DLD1 (cell line): Measurements from ENCODE around the gene EPHB2.
"Not testable (repeated sequence)": the region's sequence is repeated elsewhere in the genome, so short reads cannot be mapped to it uniquely, and the experiment has no call there.

Experiments used
- in situ Hi-C: cut with HindIII; loops from 2 replicates; pipeline ENCODE4 v1.10.0; 2017; ENCODE audit warnings: low sequenced_read_pairs

EPHB2 gene

DNA sequence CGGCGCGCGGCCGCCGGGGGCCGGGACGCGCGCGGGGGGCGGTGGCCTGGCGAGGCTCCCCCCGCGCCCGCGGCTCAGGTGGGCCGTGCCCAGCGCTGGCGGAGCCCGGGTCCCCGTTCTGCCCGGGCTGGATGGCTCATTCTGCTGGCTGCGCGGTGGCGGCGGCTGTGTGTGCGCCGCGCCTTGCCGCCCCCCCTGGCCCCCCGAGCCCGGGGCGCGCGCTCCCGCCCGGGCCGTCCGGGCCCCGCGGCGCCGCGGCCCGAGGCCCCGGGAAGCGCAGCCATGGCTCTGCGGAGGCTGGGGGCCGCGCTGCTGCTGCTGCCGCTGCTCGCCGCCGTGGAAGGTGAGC is at the start of gene EPHB2:
EPHB2 (plus strand) TSS at position 139 of the 349 bp plus-strand sequence; CDS start at position 283, 144 bp downstream.
- in situ Hi-C loops = loop anchor here (25.0 kb wide), 1 partner anchor 177 kb away; no protein-coding TSS in a partner anchor

DNA sequence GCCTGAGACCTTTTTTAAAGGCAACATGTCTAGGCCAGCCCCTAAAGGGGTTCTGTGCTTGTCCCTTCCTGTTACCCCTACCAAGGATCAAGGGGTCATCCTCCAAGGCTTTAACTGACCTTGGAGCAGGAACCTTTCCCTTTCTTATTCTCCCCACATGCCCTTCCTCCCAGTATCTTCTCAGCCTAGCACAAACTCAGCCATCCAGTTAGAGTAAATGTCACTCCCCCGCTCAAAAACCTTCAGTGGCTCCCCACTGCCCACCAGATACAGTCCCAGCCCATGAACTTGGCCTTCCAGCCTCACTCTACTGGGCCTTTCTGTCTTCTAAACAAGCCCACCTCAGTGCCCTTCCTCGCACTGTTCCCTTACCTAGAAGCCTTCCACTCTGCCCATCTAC is 48.8 kb upstream of the EPHB2 start:
- in situ Hi-C loops = no loop called here

DNA sequence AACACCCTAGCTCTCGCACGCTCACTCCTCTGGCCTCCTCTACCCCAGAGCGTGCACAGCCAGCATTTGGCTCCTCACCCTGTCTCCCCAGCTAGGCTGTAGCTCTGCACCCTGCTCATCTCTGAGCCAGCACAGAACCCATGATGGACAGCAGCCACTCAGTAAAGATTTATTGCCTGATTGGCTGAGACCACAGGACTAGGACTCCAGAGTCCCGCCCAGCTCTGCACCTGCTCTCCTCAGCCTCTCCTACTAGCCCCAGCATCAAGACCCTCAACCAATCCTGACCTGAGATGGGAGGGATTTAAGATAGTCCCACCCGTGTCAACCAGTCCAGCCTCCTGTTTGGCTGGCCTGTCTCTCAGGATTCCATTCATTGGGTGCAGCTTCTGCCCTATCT is 48.3 kb upstream of the EPHB2 start:
- in situ Hi-C loops = no loop called here

DNA sequence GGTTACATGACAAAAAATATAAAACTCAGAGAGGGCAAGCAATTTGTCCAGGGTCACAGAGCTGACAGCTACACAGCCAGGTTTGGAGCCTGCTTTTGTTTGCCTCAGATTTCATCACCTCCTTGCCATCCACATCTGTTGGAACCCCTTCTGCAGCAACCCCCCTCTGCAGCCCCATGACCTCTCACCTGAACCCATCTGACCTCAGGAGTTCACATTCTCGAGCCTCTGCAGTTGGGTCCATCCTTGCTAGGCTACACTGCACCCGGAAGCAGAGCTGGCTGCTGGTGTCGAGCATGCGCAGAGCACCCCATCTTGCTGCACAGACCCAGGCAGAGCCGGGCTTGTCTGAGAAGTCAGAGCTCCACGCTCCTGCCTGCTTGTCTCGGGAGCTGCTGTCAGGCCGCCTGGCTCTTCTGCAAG is 47.6 kb upstream of the EPHB2 start:
- in situ Hi-C loops = no loop called here

DNA sequence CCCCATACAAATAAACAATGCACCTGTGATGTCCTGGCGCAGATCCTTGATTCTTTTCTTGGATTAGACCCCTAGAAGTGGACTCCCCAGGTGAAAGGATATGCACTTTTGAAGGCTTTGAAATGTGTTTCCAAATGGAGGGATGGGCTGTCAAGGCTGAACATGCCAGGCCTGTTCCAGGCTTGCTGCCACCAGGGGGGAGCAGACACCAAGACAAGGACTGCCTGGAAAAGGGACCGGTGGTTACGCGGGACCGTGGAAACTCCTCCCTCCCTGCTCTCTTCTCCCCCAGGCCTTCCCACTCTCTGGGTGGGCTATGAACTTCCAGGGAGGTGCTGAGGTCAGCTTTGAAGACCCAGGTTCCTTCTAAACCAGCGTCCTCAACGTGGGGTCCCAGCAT is 44.9 kb upstream of the EPHB2 start:
- in situ Hi-C loops = no loop called here

DNA sequence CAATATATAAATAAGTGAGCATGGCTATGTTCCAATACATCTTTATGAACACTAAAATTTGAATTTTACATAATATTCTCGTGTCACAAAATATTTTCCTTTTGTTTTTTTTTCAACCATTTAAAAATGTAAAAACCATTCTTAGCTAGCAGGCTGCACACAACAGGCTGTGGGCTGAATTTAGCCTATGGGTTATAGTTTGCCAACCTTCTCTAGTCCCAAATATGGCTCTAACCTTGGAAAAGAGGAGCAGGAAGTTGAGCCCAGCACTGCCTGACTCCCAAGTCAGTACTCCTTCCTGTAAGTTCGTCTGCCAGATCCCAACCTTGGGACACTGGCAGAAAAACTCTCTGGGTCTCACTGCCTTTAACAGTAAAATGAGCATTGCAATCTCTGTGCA is 44.2 kb upstream of the EPHB2 start:
- in situ Hi-C loops = no loop called here

DNA sequence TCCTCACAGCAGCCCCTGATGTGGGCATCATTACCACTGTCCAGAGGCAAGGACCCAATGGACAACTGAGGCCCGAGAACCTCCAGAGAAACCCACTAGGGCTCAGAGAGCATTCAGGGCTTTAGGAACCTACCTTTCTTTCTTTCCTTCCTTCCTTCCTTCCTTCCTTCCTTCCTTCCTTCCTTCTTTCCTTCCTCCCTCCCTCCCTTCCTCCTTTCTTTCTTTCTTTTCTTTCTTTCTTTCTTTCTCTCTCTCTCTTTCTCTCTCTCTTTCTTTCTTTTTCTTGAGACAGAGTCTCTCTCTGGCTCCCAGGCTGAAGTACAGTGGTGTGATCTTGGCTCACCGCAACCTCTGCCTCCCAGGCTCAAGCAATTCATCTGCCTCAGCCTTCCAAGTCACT is 41.8 kb upstream of the EPHB2 start:
- in situ Hi-C loops = not testable (repeated sequence)

DNA sequence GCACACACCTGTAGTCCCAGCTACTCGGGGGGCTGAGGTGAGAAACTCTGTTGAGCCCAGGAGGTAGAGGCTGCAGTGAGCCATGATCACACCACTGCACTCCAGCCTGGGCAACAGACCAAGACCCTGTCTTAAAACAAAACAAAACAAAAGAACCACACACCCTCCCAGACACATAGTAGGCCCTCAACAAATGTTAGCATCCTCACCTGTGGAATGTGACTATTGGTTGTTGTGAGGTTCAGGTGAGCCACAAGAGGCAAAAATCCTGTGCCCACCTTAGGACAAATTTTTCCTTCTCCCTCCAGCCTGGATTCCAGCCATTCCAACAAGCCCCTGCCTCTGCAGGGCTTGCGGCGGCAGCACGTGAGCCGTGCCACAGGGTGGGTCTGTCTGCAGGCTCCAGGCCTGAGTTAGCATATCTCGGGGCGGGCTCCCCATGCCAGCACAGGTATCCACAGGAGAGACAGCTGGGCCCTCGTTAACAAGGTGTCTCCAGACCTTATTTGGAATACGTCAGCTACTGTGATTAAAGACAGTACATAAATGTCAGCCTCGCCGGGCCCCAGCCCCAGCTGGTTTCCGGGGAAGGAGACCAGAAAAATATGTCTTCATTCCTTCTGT is 40.2 kb upstream of the EPHB2 start:
- in situ Hi-C loops = no loop called here

DNA sequence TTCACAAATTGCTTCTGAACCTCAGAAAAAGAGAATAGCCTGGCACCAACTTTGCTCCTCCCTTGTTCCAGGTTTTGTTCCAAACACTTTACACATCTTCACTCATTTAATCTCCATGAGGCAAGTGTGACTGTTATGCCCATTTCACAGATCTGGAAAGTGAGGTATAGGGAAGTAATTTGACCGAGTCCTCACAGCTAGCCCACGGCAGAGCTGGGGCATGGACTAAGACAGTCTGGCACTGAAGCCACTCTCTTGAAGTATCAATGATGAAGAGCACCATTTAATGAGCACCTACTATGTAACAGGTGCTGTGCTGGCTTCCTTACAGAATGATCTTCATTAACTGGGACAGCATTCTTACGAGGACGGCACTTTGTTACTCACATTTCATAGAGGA is 38.6 kb upstream of the EPHB2 start:
- in situ Hi-C loops = no loop called here

DNA sequence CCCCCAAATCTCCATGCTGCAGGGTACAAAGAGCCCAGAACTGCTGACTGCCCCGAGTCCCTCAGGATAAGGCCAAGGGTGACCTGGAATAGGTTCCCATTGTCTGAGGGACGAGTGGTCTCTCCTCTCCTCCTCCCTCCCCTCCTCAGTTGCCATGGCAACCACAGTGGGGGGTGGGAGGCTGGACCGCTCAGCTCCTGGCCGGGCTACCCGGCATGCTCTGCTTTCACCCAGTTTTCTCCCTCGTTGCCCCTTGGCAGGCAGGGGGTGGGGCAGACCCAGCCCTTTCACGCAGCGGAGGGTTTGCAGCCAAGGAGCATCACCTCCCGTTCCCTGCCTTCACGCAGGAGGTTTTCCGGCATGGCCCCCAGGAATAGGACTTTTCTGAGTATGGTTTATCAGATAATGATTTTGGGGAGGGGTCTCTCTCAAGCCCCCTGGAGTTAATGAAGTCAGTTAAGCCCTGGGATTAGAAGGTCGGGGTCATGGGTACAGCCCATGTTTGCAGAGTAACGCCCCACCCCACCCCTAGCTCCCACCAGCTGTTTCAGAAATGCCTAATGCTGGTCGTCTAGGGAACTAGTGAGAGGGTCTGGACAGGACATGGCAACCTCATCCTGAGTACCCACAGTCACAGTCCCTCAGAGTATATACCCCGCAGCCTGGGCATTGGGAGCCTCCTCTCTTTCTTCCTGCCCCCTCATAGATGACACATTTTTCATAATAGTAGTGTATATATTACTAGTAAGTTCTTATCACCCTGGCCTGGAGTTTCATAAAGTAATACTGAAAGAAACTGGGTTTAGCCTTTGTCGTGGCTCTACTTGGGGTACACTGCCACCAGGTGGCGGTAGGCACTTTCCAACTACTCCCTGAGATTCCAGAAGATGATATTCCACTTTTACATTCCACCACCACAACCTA is 36.9 kb upstream of the EPHB2 start:
- in situ Hi-C loops = no loop called here

DNA sequence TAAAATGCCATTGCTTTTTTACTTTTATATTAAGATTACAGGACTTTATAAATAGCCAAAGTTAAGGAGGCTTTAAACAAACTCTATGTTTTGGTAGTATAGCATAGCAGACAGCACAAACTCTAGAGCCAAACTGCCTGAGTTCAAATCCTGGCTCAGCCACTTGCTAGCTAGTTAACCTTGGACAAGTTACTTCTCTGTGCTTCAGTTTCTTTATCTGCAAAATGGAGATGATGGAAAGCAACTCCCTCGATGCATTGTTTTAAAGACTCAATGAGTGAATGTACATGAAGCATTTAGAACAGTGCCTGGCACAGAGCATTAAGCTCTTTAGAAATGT is 36.3 kb upstream of the EPHB2 start:
- in situ Hi-C loops = no loop called here

DNA sequence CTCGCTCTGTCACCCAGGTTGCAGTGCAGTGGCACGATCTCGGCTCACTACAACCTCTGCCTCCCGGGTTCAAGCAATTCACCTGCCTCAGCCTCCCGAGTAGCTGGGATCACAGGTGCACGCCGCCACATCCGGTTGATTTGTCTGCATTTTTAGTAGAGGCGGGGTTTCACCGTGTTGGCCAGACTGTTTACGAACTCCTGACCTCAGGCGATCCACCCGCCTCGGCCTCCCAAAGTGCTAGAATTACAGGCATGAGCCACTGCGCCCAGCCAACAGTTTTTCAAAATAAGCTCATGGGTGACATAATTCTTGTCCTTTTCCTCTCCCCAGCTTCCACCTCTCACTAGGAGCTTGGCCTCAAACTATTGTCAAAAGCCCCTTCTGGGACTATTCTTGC is 34.5 kb upstream of the EPHB2 start:
- in situ Hi-C loops = not testable (repeated sequence)

DNA sequence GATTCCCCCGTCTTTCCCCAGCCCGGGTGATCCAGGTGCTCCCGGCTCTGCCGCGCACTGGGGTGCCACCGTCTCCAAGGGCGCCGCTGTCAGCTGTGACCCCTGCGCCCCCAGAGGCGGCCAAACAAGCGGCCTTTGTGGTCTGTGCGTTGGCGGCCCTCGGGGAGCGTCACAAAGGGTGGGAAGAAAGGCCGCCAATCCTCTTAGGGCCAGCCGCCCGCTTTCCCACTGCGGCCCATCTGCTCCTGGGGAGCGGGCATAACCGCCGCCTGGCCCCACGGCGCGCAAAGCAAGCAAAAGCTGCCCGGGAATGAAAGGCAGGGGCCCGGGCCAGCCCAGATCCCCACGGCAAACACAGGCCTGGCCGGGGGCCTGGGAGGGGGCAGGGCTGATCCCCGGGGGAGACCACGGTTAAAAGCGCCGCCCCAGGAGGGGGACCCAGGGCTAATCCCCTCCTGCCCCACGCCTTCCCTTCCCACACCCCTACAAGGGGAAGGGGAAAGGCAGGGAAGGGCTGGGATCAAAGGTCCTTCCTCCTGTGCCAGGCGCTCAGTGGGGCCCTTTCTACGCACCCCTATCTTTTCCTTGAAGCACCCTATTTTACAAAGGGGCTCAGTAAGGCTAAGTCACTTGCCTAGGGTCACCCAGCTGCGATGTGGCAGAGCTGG is 33.6 kb upstream of the EPHB2 start:
- in situ Hi-C loops = no loop called here

DNA sequence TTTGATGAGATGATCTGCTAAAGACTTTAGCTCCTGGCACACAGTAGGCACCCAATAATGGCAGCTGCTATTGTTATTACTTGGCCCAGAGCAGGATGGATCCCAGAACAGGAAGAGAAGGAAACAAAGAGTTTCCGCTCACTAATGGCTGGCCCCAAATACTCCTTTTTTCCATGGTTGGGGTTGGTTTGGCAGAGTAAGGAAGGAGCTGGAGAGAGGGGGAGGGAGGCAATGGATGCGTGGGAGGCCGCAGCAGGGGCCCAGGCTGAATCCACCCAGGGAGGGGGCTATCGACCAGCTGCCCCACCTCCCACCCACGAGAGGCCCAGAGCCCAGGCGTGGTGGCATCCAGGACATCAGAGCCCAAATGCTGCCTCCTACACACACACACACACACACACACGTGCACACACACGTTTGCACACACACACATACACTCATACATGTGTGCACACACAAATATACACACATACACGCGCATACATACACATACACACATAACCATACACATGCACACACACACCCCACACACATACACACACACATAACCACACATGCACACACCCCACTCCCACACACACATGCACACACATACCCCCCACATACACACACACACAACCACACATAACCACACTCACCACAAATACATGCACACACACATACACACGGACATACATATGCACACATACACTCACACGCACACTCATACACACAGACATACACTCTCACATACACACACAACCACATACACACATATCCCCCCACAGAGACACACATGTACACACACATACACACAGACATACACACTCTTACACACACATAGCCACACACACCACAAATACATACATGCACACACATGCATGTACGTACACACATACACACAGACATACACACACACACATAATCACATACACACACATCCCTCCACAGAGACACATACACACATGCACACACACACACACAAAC is 32.4 kb upstream of the EPHB2 start:
- in situ Hi-C loops = no loop called here

DNA sequence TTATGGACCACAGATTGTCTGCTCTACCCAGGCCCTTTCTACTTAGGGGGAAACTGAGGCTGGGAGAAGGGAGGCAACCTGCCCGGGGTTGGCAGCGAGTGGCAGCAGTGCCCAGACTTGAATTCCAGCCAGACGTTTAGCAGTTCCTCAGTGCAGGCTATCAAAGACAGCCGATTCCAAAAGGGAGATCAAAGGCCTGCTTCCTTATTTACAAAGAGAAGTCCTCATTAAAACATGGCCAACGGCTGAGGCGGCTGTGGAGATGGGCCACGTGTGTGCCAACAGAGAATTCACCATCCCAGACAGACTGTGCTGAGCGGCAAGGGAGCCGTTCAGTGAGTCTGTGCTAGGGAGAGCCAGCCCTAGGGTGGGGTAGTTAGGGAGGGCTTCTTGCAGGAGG is 29.9 kb upstream of the EPHB2 start:
- in situ Hi-C loops = no loop called here

DNA sequence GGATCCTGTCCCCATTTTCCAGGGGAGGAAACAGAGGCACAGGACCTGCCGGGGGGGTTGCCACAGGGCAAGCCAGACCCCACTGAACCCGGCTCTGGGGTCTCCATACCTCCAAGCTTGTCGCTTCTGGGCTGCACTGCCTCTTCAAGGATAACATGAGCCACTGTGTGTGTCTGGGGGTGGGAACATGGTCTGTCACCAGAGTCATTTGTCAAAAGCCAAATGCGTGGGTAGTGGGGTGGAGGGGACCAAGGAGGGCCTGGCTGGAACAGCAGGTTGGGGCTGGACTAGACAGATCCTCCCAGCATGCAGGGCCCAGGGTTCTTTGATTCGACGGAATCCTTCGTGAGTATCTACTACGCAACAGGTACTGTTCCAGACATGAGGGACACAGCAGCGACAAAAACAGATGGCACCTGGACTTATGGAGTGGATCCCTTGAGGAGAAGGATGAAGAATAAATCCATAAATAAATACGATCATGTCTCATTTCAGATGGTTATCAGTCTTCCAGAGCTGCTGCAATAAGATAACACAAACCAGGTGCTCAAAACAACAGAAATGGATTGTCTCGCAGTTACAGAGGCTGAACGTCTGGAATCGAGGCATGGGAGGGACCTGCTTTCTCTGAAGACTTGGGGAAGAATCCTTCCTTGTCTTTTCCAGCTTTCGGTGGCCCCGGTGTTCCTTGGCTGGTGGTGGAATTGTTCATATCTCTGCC is 28.9 kb upstream of the EPHB2 start:
- in situ Hi-C loops = no loop called here

DNA sequence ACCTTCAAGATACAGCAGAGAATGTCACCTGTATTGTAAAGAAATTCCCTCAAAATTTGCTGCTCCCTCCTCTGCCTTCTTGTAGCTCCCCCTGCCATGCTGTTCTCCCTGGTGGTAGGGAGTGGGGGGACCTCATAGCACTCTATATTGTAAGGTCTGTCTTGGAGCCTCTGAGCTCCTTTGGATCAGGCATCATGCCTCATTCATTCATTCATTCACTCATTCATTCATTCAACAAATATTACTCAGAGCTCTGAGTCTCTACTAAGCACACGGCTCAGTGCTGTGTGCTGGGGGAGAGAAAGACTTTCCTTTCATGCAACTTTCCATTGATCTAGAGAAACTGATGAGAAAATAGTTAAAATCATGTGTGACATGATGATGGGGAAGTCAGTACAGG is 27.1 kb upstream of the EPHB2 start:
- in situ Hi-C loops = no loop called here

DNA sequence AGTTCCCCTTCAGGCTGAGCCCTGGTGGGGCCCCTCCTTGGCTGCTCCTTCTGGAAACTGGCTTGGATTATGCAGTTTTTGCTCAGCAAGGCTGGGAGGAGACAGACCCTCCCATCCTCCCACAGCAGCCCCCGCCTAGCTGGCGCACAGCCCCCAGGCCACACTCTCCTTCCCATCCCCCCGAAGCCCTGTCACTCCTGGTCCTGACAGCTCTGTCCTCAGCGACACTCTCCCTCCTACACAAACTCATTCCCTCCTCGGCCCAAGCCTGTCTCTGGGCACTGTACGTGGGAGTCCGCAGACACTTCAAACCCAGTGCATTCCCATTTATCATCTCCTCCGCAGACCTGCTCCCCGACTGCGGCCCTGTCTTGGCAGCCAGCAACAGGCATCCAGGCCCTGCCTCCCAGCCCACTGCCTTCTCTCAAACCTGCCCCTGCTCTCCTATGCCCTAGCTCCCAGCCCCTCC is 25.0 kb upstream of the EPHB2 start:
- in situ Hi-C loops = no loop called here

DNA sequence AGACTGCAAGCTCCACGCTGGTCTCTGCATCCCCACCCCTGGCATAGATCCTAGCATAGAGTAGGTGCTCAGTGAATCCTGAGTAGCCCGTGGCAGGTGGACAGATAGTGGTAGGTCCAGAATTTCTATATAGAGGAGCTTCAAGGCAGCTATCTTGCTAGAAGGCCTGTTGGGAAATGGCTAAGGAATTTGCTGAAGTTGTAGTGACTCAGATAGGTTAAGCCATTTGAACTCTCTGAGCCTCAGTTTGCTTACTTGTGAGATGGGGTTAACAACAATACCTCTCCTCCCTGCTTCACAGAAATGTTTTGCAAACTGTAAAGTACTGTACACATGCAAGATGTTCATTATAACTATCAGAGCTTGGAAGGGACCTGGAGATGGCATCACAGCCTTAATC is 23.4 kb upstream of the EPHB2 start:
- in situ Hi-C loops = no loop called here

DNA sequence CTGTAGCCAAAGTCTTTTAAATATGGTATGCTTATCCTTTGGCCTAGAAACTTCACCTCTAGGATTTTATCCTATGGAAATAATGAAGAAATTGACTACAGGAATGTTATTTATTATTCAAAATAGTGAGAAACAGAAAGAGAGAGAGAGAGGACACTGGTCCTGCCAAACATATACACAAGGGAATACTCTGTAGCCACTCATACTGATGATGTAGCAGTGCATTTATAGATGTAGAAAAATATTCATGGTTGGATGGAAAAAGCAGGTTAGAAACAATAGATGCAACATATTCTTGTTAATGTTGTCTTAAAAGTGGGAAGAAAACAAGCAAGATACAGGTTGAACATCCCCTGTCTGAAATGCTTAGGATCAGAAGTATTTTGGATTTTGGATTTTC is 22.2 kb upstream of the EPHB2 start:
- in situ Hi-C loops = no loop called here
